ENCODE measurements around the gene GPR84. TPM values are rescaled to one million over a fixed set of nuclear protein-coding genes. Genes with fewer than 3 reads are reported as not detected.
A peak's percentile ranks its signal among the peaks of the same experiment; 100 is the strongest.

GPR84 gene
- total and polyA plus RNA-seq, 9 of the 15 experiments (the other 6 are each of a cell fraction or from before 2014, with no cell fraction given) = 0.07 to 0.18 (median 0.11) TPM; not detected in 5

DNA sequence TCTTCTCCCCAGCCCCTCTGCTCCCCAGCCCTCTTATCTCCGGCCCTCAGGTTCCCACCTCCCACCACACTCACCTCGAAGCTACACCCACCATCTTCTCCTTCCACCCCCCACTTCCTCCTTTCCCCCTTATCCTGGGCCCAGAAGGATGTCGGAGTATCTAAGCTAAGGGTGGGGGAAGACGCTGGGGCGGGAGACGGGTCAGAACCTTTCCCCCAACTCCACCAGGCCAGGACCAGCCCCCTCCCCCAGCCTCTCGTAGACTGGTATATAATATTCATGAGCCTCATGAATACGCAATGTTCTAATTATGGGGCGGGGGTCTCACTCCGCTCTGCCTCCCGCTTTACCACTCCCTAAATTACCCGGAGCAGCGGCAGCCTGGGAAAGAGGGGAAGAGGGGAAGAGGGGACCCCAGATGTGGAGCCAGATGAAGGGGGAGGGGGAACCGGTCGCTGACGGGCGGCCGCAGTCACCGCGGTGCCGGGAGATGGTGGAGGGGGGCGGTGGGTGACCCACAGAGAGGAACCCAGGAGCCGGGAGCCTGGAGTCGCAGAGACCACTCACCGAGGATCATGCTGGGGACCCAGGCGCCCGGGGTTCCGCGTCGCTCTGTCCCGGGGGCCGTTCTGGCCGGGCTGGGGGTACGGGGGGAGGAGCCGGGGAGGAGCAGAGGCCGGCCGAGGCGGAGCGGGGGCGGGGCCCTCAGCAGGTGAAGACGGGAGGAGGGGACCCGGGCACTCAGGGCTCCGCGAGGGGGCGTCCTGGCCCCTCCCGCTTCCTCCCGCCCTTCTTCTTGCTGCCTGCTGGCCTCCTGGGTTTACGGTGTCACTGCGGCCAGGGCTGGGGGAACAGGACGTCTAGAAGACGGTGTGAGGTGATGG, 26.6 kb upstream of the GPR84 start (continued):
- no peak for TF ChIP-seq ELF2 (CRISPR knock-in tag; IDR thresholded peaks at IDR 0.05)
- TF ChIP-seq PHB2 (IDR thresholded peaks at IDR 0.05; ENCODE audit: low read depth) = peak; percentile 21; the same call in 1 of the 2 replicates
- no peak for TF ChIP-seq MXI1 (IDR thresholded peaks at IDR 0.05; ENCODE audit: low read depth, low read length)
- no peak; the same call in 1 of the 2 replicates for TF ChIP-seq LEF1 (IDR thresholded peaks at IDR 0.05)
- no peak for TF ChIP-seq SRSF7 (optimal IDR thresholded peaks at IDR 0.05; ENCODE audit: low read depth, low read length)
- no peak for TF ChIP-seq FOXK2 (conservative IDR thresholded peaks at IDR 0.05 in 1 of 2, IDR thresholded peaks at IDR 0.05 in 1 of 2; ENCODE audit: low read depth in 2 of 2)
- no peak for TF ChIP-seq TGIF2 (CRISPR knock-in tag; IDR thresholded peaks at IDR 0.05)
- TF ChIP-seq ZNF76 (CRISPR knock-in tag; IDR thresholded peaks at IDR 0.05; ENCODE audit: borderline replicate concordance) = no peak
- TF ChIP-seq MAX (CRISPR knock-in tag; IDR thresholded peaks at IDR 0.05) = peak; percentile 18; the same call in 1 of the 2 replicates
- no peak for TF ChIP-seq ZNF133 (CRISPR knock-in tag; IDR thresholded peaks at IDR 0.05)
- TF ChIP-seq, protein P1, sequence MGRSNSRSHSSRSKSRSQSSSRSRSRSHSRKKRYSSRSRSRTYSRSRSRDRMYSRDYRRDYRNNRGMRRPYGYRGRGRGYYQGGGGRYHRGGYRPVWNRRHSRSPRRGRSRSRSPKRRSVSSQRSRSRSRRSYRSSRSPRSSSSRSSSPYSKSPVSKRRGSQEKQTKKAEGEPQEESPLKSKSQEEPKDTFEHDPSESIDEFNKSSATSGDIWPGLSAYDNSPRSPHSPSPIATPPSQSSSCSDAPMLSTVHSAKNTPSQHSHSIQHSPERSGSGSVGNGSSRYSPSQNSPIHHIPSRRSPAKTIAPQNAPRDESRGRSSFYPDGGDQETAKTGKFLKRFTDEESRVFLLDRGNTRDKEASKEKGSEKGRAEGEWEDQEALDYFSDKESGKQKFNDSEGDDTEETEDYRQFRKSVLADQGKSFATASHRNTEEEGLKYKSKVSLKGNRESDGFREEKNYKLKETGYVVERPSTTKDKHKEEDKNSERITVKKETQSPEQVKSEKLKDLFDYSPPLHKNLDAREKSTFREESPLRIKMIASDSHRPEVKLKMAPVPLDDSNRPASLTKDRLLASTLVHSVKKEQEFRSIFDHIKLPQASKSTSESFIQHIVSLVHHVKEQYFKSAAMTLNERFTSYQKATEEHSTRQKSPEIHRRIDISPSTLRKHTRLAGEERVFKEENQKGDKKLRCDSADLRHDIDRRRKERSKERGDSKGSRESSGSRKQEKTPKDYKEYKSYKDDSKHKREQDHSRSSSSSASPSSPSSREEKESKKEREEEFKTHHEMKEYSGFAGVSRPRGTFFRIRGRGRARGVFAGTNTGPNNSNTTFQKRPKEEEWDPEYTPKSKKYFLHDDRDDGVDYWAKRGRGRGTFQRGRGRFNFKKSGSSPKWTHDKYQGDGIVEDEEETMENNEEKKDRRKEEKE (IDR thresholded peaks at IDR 0.05; ENCODE audit: borderline replicate concordance in 1 of 2, control insufficient read depth in 1 of 2, low read depth in 2 of 2, low read length in 1 of 2) = no peak
- TF ChIP-seq, protein P2, sequence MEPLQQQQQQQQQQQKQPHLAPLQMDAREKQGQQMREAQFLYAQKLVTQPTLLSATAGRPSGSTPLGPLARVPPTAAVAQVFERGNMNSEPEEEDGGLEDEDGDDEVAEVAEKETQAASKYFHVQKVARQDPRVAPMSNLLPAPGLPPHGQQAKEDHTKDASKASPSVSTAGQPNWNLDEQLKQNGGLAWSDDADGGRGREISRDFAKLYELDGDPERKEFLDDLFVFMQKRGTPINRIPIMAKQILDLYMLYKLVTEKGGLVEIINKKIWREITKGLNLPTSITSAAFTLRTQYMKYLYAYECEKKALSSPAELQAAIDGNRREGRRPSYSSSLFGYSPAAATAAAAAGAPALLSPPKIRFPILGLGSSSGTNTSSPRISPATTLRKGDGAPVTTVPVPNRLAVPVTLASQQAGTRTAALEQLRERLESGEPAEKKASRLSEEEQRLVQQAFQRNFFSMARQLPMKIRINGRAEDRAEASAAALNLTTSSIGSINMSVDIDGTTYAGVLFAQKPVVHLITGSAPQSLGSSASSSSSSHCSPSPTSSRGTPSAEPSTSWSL (CRISPR knock-in tag; IDR thresholded peaks at IDR 0.05; ENCODE audit: borderline replicate concordance) = no peak
- no peak for TF ChIP-seq GABPA (tag; conservative IDR thresholded peaks at IDR 0.05; ENCODE audit: low read depth)
- no peak for TF ChIP-seq ZNF77 (CRISPR knock-in tag; IDR thresholded peaks at IDR 0.05)
- peak; percentile 35; the same call in 1 of the 2 replicates for TF ChIP-seq ESRRA (IDR thresholded peaks at IDR 0.05; ENCODE audit: borderline replicate concordance, low read depth)
- no peak for TF ChIP-seq JUNB (CRISPR knock-in tag; conservative IDR thresholded peaks at IDR 0.05)
- TF ChIP-seq ZNF408 (CRISPR knock-in tag; IDR thresholded peaks at IDR 0.05; ENCODE audit: low read depth) = no peak
- TF ChIP-seq CEBPG (CRISPR knock-in tag; IDR thresholded peaks at IDR 0.05) = no peak
- TF ChIP-seq CEBPG (tag; conservative IDR thresholded peaks at IDR 0.05 in 1 of 2, IDR thresholded peaks at IDR 0.05 in 1 of 2) = no peak
- no peak for TF ChIP-seq DACH1 (IDR thresholded peaks at IDR 0.05; ENCODE audit: partially characterized antibody)
- peak; percentile 66 for TF ChIP-seq SP1 (CRISPR knock-in tag; IDR thresholded peaks at IDR 0.05)
- TF ChIP-seq ZNF41 (CRISPR knock-in tag; conservative IDR thresholded peaks at IDR 0.05) = no peak
- TF ChIP-seq TEAD2 (tag; IDR thresholded peaks at IDR 0.05) = no peak
- no peak for TF ChIP-seq ZNF707 (CRISPR knock-in tag; conservative IDR thresholded peaks at IDR 0.05)

All from K562 (cell line).